DMS114 treated with DMSO at 0.1 percent for 48 hours (cell line): ENCODE data around the gene MCEMP1.

Source experiments
- DNase-seq: peaks from one replicate; lab custom pipeline; 2025; ENCODE audit not compliant: unreplicated experiment; lab: John Stamatoyannopoulos, UW

MCEMP1 gene

DNA sequence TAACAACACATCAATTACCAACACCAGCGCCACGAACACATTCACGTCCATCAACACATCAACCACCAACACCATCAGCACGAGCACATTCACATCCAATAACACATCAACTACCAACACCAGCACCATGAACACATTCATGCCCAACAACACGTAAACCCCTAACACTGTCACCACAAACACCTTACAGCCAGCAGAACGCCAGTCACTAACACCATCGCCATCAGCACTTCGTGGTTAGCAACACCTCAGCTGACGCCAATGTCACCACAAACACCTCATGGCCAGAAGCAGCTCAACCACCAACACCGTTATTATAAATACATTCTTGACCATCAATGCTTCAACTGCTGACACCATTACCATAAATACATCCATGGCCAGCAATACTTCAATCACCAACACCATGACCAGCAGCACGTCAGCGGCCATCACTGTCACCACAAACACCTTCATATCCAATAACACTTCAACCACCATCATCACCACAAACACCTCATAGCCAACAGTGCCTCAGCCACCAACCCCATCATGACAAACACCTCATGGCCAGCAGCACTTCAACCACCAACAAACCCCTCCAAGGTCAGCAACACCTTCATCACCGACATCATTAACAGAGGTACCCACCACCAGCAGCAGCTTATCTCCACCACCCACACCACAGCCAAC is 15.7 kb downstream of the MCEMP1 start:
- no peak for DNase-seq

DNA sequence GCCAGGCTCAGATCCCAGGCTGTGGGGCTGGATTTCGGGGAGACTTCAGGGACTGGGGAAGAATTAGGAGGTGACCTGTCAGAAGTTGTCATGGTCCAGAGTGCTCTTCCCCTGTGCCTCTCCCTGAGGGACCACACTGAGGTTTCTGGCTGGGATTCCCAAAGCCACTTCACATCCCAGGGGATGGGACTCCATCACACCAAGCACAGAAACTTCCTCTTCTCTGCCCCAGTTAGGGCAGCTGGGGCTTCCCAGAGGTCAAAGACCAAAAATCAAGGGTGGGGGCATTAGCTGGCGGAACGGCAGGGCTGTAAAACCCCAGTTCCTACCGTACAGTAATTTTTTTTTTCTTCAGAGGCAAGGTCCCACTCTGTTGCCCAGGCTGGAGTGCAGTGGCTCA is 17.6 kb downstream of the MCEMP1 start:
- no peak for DNase-seq

DNA sequence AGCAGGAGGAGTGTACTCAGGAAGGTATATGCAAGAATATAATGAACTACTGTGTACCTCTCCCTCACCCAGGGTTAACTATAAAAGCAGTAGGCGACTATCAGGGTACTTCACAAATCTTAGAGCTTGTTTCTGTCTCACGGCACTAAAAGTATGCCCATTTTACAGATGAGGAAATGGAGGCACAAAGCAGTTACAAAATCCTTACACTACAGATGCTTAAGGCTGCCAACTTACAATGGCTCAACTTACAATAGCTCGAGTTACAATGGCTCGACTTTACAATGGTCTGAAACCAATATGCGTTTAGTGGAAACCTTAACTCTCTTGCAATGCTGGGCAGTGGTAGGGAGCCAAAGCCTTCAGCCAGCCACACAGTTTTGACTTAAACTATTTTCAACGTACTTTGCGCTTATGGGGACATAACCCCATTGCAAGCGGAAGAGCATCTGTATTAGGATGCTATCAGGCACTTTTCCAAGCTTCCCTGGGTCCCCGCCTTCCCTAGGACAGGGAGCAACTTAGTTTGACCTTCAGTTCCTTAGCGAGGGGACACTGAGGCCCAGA is 20.9 kb downstream of the MCEMP1 start:
- DNase-seq, result no peak

GRCh38 chr19:7698583-7698982 is 21.7 kb downstream of the MCEMP1 start:
- DNase-seq, result no peak

- no peak for DNase-seq
Observed at GRCh38 chr19:7699003-7699402, 22.1 kb downstream of the MCEMP1 start.

DNA sequence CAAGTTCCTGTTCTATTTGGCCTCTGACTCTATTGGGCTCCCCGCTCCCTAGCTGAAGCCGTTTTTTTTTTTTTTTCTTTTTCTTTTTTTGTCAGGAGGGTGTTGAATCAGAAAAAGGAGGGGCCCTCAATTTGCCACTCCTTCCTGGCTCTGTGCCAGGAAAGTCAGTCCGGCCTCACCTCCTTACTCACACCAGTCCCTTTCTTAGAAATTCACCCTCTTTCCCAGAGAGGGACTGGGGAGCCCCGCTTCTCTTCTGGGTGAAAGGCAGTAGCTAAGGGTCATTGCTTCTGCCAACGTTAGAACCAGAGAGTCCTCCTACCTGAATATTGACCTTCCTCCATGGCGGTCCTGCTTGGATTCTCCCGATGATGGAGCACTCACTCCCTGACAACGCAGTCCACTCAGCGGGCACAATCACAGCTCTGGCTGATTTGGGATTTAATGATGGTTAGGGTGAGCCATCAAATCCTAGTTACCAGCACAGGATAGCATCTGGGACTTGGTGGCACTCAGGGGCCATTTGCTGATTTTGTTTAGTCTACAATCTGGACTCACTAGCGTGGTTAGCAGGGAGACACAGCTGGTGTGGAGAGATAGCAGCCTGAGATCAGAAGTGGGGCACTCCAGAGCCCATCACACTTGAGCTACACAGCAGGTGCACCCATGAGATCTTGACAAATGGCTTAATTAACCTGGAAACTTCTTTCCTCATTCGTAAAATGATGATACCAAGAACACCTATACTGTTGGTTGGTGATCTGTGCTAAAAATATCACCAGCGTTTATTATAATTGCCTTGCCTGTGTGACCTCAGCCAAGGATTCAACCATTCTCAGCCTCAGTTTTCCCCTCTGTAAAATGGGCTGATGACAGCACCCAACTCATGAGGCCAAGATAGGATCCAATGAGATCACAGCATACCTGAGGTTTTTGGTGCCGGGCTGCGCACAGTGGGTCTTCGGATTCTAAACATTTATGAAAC is 22.8 kb downstream of the MCEMP1 start:
- no peak for DNase-seq

- DNase-seq, result no peak
Observed at GRCh38 chr19:7701049-7701653, 24.3 kb downstream of the MCEMP1 start.

GRCh38 chr19:7701654-7702457 is 25.0 kb downstream of the MCEMP1 start, which contains the start of gene FCER2:
Gene FCER2, minus strand, starts transcription at chr19:7702131. Its CDS starts 2,371 bp downstream, at chr19:7699760.
- DNase-seq, result no peak

- no peak for DNase-seq
Observed at GRCh38 chr19:7703332-7703731, 26.4 kb downstream of the MCEMP1 start.

DNA sequence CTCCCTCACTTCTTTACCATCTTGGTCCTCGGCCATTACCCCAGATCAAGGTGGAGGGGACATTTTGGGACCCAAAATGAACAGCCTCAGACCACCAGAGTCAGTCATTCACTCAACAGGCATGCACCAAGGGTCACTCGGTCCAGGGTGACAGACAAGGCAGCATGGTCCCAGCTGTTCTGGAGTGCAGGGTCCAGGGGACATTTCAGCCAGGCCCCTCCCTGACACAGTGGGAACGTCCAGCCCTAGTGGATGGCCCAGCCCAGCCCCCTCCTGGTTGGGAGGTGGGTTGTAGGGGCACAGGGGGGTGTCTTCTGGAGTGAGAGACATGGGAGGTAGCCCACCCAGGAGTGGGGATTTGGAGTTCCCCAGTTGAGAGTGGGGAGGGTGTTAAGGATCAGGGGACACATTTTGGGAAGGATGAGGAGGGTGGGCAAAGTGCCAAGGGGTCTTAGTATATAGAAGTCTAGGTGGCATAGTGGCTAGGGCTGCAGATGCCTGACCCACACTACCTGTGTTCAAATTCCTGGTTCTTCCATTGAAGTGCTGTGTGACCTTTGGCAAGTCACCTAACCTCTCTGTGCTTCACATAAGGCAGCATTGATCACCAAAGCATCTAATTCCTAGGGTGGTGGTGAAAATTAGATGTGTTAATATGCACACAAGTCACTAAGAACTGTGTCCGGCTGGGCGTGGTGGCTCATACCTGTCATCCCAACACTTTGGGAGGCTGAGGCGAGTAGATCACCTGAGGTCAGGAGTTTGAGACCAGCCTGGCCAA is 27.6 kb downstream of the MCEMP1 start:
- DNase-seq, result no peak

- no peak for DNase-seq
Observed at GRCh38 chr19:7705387-7706187, 28.7 kb downstream of the MCEMP1 start.

- DNase-seq, result no peak
Observed at GRCh38 chr19:7706188-7706954, 29.5 kb downstream of the MCEMP1 start.

DNA sequence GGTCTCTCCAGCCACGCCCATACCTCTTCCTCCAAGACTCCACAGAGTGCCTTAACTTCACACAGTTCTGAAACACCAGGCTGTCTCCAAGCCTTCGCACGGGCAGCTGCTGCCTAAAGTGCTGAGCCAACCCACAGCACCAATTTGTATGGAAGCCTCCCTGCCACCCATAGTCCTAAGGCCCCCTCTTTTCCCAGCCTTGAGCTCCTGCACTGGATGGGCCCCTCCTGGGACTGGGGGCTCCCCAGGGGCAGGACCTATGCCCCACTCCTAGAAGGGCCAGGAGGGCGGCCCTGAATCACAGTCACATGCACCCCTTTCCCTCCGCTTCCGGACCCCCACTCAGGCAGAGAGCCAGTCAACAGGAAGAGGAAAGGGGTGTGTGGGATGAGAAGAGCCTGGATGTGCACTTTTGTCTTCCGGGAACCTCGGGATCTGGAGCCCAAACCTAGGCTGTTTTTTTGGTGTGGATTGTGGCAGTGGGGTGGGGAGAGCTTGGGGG is 30.1 kb downstream of the MCEMP1 start:
- DNase-seq, result no peak

- no peak for DNase-seq
Observed at GRCh38 chr19:7709932-7710460, 33.1 kb downstream of the MCEMP1 start.

- DNase-seq, result no peak
Observed at GRCh38 chr19:7710616-7711015, 33.7 kb downstream of the MCEMP1 start.

GRCh38 chr19:7715671-7716070 is 38.8 kb downstream of the MCEMP1 start:
- DNase-seq, result no peak

- DNase-seq, result no peak
Observed at GRCh38 chr19:7716762-7717161, 39.9 kb downstream of the MCEMP1 start.

GRCh38 chr19:7718668-7719067 is 41.8 kb downstream of the MCEMP1 start:
- no peak for DNase-seq
